Measurements from ENCODE around the gene FBXL16. TPM values are rescaled to one million over a fixed set of nuclear protein-coding genes. Genes with fewer than 3 reads are reported as not detected.

Gene FBXL16
- total and polyA plus RNA-seq, 4 donors = 7.4 to 76.0 (median 43.4) TPM

DNA sequence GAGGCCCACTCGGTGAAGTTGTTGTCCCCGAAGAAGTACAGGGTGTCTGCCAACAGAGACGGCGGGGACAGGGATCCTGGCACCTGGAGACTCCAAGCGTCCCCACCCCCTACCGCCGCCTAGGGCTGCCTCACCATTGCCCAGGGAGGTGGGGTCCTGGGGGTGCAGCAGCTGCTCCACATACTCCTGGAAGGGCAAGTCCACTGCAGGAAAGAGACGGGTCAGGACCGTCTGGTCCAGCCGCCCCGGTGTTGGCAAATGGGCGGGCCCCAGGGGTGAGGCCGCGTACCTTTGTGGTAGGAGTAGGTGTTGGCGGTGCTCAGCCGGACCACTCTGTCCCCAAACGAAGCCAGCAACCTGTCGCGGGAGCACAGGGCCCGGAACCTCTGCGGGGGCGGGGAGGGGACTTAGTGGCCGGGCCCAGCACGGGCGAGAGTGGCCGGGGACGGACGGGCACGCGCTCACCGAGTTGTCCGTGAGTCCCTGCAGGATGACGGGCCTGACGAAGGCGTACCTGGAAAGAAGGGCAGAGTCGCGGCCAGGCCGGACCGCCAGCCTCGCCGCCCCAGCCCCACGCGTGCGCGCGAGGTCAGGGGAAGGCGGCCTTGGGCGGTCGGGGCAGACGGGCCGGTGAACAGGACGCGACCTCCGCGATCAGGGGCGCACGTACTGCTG, 22.1 kb downstream of the FBXL16 start:
- no peak overlapping the region for H3K27ac ChIP-seq (ENCODE audit: low read depth, low read length)
- no peaks in the 10 kb centered on the region for H3K9me3 ChIP-seq (ENCODE audit: control insufficient read depth, insufficient read depth, low read length)
- peaks cover 80% of the 10 kb centered on the region for H3K36me3 ChIP-seq (ENCODE audit: control insufficient read depth, insufficient read depth, low read length)
- no peak for DNase-seq (ENCODE audit: low read depth in 4 of 6, low spot score in 6 of 6)
- WGBS (ENCODE audit: insufficient coverage) = 16% methylated on average over 57 of the region's 57 CpGs
- no peaks in the 10 kb centered on the region for H3K27me3 ChIP-seq (ENCODE audit: control insufficient read depth, insufficient read depth, low read length)
- peaks cover 72% of the 10 kb centered on the region for H3K4me1 ChIP-seq (ENCODE audit: control insufficient read depth, insufficient read depth, low read length)
- H3K4me3 ChIP-seq (ENCODE audit: low read depth, low read length) = peak overlapping the region; percentile 33

DNA sequence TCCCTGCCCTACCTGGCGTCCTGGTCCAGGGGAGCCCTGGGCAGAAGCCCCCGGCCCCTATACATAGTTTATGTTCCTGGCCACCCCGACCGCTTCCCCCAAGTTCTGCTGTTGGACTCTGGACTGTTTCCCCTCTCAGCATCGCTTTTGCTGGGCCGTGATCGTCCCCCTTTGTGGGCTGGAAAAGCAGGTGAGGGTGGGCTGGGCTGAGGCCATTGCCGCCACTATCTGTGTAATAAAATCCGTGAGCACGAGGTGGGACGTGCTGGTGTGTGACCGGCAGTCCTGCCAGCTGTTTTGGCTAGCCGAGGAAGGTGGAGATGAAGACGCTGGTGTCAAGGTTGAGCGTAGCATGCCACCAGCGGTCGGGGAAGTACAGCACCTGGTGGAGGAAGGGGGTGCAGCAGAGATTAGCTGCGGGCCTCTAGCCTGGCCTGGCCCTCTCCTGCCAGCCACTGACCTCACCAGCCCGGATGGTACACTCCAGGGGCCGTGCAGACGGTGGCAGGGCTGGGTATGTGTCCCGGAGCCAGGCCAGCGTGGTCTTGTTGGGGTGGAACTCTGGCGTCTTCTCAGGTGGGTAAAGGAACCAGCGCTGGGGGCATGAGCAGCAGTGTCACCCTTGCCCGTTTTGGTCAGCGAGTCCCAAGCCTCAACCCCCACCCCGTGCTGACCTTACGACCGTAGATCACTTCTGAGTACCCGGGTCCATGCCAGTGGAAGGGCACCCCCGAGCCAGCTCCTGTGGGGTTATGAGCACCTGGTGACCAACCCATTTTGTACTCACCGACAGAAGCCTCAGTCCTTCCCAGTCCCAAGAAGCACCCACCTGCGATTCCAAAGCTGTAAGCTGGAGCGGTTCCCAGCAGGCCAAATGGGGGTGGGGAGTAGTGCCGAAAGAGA, 22.9 kb downstream of the FBXL16 start:
- H3K9me3 ChIP-seq (ENCODE audit: control insufficient read depth, insufficient read depth, low read length) = no peaks in the 10 kb centered on the region
- H3K27me3 ChIP-seq (ENCODE audit: control insufficient read depth, insufficient read depth, low read length) = no peaks in the 10 kb centered on the region
- no peak for DNase-seq (ENCODE audit: low read depth in 4 of 6, low spot score in 6 of 6)
- H3K4me1 ChIP-seq (ENCODE audit: control insufficient read depth, insufficient read depth, low read length) = peaks cover 73% of the 10 kb centered on the region
- H3K4me3 ChIP-seq (ENCODE audit: low read depth, low read length) = no peak overlapping the region
- no peak overlapping the region for H3K27ac ChIP-seq (ENCODE audit: low read depth, low read length)
- peaks cover 80% of the 10 kb centered on the region for H3K36me3 ChIP-seq (ENCODE audit: control insufficient read depth, insufficient read depth, low read length)
- WGBS (ENCODE audit: insufficient coverage) = 88% methylated on average over 33 of the region's 36 CpGs

- H3K36me3 ChIP-seq (ENCODE audit: control insufficient read depth, insufficient read depth, low read length) = peaks cover 80% of the 10 kb centered on the region
- H3K4me1 ChIP-seq (ENCODE audit: control insufficient read depth, insufficient read depth, low read length) = peaks cover 77% of the 10 kb centered on the region
- H3K27me3 ChIP-seq (ENCODE audit: control insufficient read depth, insufficient read depth, low read length) = peaks cover 3% of the 10 kb centered on the region
- H3K9me3 ChIP-seq (ENCODE audit: control insufficient read depth, insufficient read depth, low read length) = no peaks in the 10 kb centered on the region
- H3K4me3 ChIP-seq (ENCODE audit: low read depth, low read length) = peak overlapping the region; percentile 61
- 83% methylated on average over 28 of the region's 28 CpGs for WGBS (ENCODE audit: insufficient coverage)
- no peak overlapping the region for H3K27ac ChIP-seq (ENCODE audit: low read depth, low read length)
- no peak for DNase-seq (ENCODE audit: low read depth in 4 of 6, low spot score in 6 of 6)
These were observed 23.7 kb downstream of the FBXL16 start for GRCh38 chr16:681746-682427.

- Histone ChIP-seq H3K4me3 (ENCODE audit: low read depth, low read length) (peak overlapping the region; percentile 61), H3K27ac (ENCODE audit: low read depth, low read length) (no peak overlapping the region), H3K36me3 (ENCODE audit: control insufficient read depth, insufficient read depth, low read length) (peaks cover 80% of the 10 kb centered on the region), H3K4me1 (ENCODE audit: control insufficient read depth, insufficient read depth, low read length) (peaks cover 75% of the 10 kb centered on the region), H3K27me3 (ENCODE audit: control insufficient read depth, insufficient read depth, low read length) (peaks cover 4% of the 10 kb centered on the region), H3K9me3 (ENCODE audit: control insufficient read depth, insufficient read depth, low read length) (no peaks in the 10 kb centered on the region)
- DNase-seq (ENCODE audit: low read depth in 4 of 6, low spot score in 6 of 6) = no peak
- 51% methylated on average over 44 of the region's 44 CpGs for WGBS (ENCODE audit: insufficient coverage)
These were observed 24.4 kb downstream of the FBXL16 start for GRCh38 chr16:680967-681745.

DNA sequence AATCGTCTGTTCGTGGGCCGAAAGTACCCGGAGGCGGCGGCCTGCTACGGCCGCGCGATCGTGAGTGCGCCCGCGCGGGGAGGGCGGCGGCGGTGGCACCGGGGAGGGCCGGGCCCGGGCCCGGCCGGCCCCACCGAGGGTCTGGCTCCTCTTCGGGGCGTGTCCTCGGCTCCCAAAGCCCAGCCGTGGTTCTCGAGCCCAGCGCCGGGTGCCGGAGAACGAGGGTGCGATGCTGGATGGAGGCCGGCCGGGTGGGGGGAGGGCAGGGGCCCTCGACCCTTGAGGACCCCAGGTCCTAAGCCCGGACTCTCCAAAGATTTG, 25.0 kb downstream of the FBXL16 start:
- Histone ChIP-seq H3K27me3 (ENCODE audit: control insufficient read depth, insufficient read depth, low read length) (peaks cover 4% of the 10 kb centered on the region), H3K36me3 (ENCODE audit: control insufficient read depth, insufficient read depth, low read length) (peaks cover 75% of the 10 kb centered on the region), H3K4me1 (ENCODE audit: control insufficient read depth, insufficient read depth, low read length) (peaks cover 72% of the 10 kb centered on the region), H3K4me3 (ENCODE audit: low read depth, low read length) (peak overlapping the region; percentile 61), H3K27ac (ENCODE audit: low read depth, low read length) (no peak overlapping the region), H3K9me3 (ENCODE audit: control insufficient read depth, insufficient read depth, low read length) (no peaks in the 10 kb centered on the region)
- under 1% methylated on average over 38 of the region's 38 CpGs for WGBS (ENCODE audit: insufficient coverage)
- no peak for DNase-seq (ENCODE audit: low read depth in 4 of 6, low spot score in 6 of 6)

DNA sequence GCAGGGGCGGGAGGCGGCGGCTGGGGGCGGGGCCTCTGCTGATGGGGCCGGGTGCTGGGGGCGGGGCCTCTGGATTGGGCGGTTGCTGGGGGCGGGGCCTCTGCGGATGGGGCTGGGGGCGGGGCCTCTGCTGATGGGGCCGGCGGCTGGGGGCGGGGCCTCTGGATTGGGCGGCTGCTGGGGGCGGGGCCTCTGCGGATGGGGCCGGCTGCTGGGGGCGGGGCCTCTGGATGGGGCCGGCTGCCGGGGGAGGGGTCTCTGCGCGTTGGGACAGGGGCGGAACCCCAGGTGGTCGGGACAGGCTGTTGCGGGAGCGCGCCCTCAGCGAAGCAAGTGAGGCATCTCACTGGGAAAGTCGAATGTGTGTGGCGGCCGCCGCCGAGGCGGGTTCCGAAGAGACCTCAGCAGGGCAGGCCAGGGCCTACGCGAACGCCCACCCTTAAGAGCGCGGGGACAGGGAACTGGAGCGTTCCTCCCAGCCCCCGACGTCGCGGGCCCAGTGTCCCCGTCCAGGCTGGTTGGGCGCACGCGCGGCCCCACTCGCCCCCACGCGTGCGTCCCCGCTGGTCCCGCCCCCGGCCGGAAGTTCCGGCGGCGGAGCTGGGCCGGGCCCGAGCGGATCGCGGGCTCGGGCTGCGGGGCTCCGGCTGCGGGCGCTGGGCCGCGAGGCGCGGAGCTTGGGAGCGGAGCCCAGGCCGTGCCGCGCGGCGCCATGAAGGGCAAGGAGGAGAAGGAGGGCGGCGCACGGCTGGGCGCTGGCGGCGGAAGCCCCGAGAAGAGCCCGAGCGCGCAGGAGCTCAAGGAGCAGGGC, 25.6 kb downstream of the FBXL16 start, which contains the start of gene STUB1:
TSS of gene STUB1 (plus strand) at position 597 of the 811 bp plus-strand sequence. CDS start at position 713, 116 bp downstream.
- Histone ChIP-seq H3K27ac (ENCODE audit: low read depth, low read length) (peak within 1 kb of the TSS; percentile 85), H3K36me3 (ENCODE audit: control insufficient read depth, insufficient read depth, low read length) (peaks cover 71% of the 10 kb centered on the region), H3K4me3 (ENCODE audit: low read depth, low read length) (peak within 1 kb of the TSS; percentile 61), H3K9me3 (ENCODE audit: control insufficient read depth, insufficient read depth, low read length) (no peaks in the 10 kb centered on the region), H3K27me3 (ENCODE audit: control insufficient read depth, insufficient read depth, low read length) (peaks cover 7% of the 10 kb centered on the region), H3K4me1 (ENCODE audit: control insufficient read depth, insufficient read depth, low read length) (peaks cover 70% of the 10 kb centered on the region)
- WGBS (ENCODE audit: insufficient coverage) = under 1% methylated on average over 85 of the region's 91 CpGs
- DNase-seq (ENCODE audit: low read depth in 4 of 6, low spot score in 6 of 6) = peak in 5 of 6 donors; percentile 61 to 94 (median 76)

GRCh38 chr16:678858-679813, 26.5 kb downstream of the FBXL16 start:
- peaks cover 67% of the 10 kb centered on the region for H3K4me1 ChIP-seq (ENCODE audit: control insufficient read depth, insufficient read depth, low read length)
- peak overlapping the region; percentile 38 for H3K4me3 ChIP-seq (ENCODE audit: low read depth, low read length)
- peak in 3 of 6 donors; percentile 40 to 82 (median 78) for DNase-seq (ENCODE audit: low read depth in 4 of 6, low spot score in 6 of 6)
- peaks cover 9% of the 10 kb centered on the region for H3K27me3 ChIP-seq (ENCODE audit: control insufficient read depth, insufficient read depth, low read length)
- peaks cover 72% of the 10 kb centered on the region for H3K36me3 ChIP-seq (ENCODE audit: control insufficient read depth, insufficient read depth, low read length)
- 24% methylated on average over 45 of the region's 52 CpGs for WGBS (ENCODE audit: insufficient coverage)
- H3K9me3 ChIP-seq (ENCODE audit: control insufficient read depth, insufficient read depth, low read length) = no peaks in the 10 kb centered on the region
- peak overlapping the region; percentile 84 for H3K27ac ChIP-seq (ENCODE audit: low read depth, low read length)
